GM18951 (cell line): ENCODE measurements around the gene KIAA0319L.
A peak's percentile ranks its signal among the peaks of the same experiment; 100 is the strongest.

Experiments used
- POLR2A ChIP-seq: IDR thresholded peaks from 4 replicates; pipeline ENCODE4 v1.6.1; 2011; ENCODE audit warnings: mild to moderate bottlenecking; ENCODE audit not compliant: insufficient read length, insufficient read depth; ENCODE audit errors: extremely low read depth
- in situ Hi-C: fragments of 300-500 bp; cut with MboI; formaldehyde crosslinking; loops from one replicate; pipeline ENCODE4 v1.12.0; 2022; ENCODE audit warnings: low sequenced_read_pairs, mixed read lengths, inconsistent platforms; ENCODE audit not compliant: unreplicated experiment

The KIAA0319L gene

DNA sequence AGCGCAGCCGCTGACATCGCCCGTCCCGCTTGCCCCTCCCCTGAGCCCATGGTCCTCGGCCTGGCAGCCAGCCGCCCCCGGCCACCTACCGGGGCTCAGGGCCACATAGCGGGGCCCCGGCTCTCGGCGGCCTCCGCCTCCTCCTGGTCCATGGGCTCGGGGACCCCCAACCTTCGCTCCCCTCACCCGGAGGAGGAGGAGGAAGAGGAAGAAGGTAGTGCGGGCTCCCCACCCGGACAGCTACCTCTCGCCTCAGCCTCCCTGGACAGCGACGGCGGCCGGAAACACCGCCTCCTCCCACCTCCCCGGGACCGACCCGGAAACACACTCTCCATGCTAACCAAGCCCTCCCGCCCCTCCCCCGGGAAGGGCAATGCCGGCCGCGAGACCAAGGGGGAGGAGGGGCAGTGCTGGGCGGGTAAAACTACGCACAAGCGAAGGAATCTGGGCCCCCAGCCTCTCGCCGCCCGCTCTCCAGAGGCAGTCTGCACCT, at the start of gene KIAA0319L:
KIAA0319L (minus strand) TSS at position 286 of the 493 bp plus-strand sequence. CDS start 2,912 bp downstream, outside the sequence.
- in situ Hi-C loops = no loop called here
- TF ChIP-seq POLR2A = peak; percentile 40

DNA sequence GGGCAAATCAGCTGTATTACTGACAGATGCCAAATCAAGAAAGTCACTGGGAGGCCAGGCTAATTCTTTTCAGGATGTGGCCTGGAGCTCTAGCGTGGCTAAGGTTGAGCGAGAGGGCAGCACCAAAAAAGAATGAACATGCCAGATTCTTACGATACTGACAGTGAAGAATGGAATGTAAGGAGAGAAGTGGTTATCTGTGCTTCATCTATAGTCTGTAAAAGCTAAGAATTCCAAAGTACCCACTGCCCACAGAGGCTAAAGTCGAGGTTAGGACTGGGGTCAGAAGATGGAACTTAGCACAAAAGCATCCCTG, 48.6 kb upstream of the KIAA0319L start:
- in situ Hi-C loops = no loop called here

DNA sequence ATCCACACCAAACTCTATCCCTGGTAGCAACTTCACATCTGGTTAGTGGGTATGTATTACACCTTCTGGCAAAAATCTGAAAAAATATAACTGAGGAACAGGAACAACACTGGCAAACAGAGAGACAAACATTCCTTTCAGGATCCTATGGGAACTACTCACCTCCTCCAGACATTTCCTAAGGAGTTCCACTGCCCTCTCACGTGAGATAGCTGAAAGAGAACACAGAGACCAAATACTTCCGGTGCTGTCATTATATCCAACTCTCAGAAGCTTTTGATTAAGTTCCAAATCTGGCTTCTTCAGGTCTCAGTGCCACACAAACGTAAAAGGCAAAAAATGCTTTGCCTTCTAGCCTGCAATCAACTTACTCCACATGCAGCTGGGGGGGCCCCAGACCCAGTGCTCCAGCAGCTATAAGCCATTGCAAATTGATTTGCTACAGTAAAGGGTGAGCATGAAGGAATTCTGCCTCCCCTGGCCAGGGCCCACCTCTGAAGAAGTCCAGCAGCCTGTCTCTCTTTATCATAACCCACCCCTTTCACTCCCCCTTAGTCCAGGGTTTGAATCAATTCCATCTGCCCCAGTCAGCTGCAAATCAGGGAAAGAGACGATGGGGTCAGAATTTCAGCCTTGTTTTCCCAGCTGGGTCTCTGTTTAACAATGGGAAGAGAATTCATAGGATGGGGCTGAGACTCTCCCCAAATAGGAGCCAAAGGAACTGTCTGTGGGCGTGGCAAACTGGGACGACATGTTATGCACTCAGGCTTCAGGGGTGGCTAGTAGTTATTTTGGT, 48.1 kb upstream of the KIAA0319L start:
- TF ChIP-seq POLR2A = no peak
- in situ Hi-C loops = no loop called here

More for the DNA sequence above, 48.6 kb upstream of the KIAA0319L start:
- TF ChIP-seq POLR2A = no peak

DNA sequence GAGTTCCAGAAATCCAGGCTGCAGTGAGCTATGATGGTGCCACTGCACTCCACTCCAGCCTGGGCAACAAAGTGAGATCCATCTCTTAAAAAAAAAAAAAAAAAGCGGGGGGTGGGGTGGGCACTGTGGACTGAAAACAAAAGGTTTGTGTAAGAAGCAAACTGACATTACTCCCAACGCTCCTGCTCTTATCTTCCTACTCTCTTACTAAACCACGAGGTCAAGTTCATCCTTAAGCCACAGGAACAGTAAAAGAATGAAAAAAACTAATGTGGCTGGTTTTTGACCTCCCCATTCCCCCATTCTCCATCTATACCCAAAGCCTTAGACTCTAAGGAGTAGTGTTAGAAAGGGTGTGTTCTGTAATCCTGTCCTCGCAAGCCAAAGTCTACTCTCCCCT, 46.7 kb upstream of the KIAA0319L start:
- in situ Hi-C loops = no loop called here
- no peak for TF ChIP-seq POLR2A

DNA sequence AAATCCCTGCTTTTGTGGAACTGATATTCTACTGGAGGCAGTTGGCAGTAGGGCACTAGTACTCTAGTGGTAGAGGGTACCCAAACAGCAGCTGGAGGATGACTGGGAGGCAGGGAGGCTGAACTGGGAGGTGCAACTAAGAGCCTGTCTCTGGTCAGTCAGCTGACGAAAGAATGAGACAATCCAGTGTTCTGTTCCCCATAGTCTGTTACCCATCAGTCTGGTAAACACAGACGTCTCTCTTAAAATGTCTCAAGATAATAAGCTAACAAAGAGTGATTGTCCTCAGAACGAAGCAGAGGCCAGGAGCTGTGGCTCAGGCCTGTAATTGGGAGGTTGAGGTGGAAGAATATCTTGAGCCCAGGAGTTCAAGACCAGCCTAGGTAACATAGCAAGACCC, 46.3 kb upstream of the KIAA0319L start:
- TF ChIP-seq POLR2A = no peak
- in situ Hi-C loops = no loop called here

DNA sequence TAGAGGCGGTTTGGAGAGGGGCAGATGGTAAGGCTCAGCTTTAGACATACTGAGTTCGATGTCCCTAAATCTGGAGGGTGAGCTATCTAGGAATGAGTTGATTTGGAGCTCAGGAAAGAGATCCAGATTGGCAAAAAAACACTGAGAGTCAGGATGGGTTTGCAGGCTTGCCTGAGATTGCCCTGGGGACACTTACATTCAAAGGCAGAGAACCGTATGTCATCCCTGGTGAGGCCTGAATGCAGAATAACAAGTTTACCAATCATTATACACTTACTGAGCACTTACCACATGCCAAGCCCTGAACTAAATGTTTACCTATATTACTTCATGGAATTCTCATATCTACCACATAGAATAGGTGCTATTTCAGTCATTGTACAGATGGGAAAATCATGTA, 43.4 kb upstream of the KIAA0319L start:
- in situ Hi-C loops = no loop called here
- no peak for TF ChIP-seq POLR2A

DNA sequence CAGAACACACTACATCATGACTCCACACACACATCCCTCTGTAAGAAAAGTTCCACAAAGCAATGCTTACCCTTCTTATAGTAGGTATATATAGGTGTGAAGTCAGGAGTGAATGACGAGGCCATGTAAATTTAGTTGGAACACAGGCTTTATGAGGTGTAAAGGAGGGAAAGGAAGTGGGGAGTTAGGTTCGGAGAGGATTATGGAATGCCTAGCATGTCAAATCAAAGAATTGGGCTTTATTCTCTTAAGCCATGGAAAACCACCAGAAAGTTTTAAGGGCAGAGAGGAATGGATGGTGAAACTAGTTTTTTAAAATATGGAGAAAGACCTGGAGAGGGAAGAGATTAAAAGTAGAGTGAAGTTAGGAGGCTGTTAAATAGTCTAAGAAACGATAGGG, 42.2 kb upstream of the KIAA0319L start:
- no peak for TF ChIP-seq POLR2A

DNA sequence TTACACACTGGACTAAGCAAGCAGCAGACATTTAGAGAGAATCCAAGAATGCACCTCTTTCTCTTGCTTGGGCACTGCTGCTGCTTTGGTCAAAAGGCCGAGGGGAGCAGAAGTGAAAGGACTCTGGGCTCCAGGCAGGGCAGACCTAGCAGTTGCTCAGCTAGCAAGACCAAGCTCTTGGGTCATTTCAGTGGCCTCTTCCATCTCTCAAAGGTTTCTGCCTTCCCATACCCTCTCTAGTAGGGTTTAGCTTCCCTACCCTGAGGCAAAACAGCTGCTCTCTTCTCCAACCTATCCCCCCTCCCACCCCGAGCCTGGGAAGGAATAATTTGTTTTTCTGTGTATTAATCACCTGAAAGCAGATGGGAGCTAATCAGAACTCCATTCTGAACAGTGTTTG, 41.7 kb upstream of the KIAA0319L start:
- in situ Hi-C loops = no loop called here
- no peak for TF ChIP-seq POLR2A

More for the DNA sequence above, 42.2 kb upstream of the KIAA0319L start:
- in situ Hi-C loops = no loop called here

DNA sequence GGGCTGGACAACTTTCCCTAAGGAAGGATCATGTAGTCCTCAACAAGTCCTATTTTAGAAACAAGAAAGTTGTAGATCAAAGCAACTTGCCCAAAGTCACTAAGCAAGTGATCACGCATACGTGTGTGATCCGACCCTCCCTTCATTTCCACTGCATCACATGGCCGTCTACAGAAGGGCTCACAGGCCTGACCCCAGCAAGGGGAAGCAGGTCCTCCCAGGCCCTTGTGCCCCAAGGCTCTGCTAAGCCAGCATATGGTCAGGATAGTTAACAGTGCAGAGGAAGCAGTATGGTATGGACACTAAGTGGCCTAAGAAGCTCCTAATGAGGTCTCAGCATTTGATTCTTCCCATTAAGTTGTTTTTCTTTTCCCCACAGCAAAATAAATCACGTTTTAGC, 40.7 kb upstream of the KIAA0319L start:
- in situ Hi-C loops = no loop called here

DNA sequence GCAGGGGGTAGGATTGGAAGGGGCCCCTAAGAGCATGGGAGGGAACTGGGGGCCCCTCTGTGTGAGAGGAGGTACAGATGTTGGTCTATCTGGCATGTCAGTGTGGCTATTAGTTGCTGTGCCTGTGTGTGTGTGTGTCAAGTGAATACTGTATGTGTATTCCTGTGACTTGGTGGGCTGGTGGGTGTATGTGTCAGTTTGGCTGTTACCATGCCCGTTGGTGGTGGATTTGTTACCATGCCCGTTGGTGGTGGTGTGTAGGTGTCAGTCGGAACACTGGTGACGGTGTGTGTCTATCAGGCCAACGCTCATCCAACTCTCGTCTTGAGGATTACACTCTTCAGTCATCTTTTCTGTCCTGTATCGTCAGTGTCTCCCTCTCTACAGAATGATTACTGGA, 38.5 kb upstream of the KIAA0319L start:
- TF ChIP-seq POLR2A = no peak
- in situ Hi-C loops = no loop called here

More for the DNA sequence above, 40.7 kb upstream of the KIAA0319L start:
- TF ChIP-seq POLR2A = no peak

DNA sequence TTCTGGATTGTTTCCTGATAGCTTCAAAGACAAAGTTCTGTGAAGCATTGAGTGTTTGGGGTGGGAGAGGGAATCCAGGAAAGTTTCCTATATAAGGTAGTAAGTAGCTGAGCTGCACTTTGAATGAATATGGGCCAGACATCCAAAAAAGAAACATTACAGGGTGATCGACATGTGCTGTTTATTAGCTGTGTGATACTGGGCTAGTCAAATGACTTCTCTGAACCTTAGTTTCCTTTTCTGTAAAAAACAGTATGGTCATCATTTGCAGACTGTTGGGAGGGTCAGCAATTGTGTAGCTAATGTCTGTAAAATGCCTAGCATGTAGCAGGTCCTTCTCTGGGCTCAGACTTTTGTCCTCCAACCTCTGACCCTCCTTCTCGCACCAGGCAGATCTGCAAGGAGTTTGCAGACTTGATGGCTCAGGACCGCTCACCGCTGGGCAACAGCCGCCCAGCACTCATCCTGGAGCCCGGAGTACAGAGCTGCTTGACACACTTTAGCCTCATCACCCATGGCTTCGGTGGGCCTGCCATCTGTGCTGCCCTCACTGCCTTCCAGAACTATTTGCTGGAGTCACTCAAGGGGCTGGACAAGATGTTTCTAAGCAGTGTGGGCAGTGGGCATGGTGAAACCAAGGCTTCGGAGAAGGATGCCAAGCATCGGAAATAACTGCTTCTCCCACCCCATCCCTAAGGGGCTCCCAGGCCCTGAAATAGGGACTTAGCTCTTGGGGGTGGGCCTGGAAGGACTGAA, 37.0 kb upstream of the KIAA0319L start:
- in situ Hi-C loops = no loop called here
- TF ChIP-seq POLR2A = no peak

DNA sequence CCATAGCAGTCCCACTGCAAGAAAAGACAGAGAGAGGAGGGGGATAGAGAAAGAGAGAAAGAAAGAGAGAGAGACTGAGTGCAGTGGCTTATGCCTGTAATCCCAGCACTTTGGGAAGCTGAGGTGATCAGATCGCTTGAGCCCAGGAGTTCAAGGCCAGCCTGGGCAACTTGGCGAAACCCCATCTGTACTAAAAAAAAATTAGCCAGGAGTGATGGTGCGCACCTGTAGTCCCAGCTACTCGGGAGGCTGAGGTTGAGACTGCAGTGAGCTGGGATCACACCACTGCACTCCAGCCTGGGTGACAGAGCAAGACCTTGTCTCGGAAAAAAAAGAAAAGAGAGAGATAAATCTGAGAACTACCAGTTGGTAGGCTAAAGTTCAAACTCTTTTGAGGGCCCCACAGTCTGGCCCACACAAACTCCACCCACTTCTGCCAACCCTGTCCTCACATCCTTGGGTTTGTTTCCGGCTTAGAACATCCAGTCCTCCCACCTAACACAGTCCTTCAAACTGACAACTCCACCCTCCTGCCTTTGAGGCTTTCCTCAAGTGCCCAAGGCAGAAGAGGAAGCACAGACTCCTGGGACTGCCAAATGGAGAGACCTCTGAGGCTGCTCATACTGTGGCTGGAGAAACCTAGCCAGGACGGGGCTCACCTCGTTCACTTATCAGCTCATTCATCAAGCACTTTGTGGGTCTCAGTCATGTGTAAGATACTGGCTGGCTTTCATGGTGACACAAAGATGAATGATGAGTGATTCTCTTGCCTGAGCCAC, 36.0 kb upstream of the KIAA0319L start:
- in situ Hi-C loops = no loop called here
- TF ChIP-seq POLR2A = no peak

DNA sequence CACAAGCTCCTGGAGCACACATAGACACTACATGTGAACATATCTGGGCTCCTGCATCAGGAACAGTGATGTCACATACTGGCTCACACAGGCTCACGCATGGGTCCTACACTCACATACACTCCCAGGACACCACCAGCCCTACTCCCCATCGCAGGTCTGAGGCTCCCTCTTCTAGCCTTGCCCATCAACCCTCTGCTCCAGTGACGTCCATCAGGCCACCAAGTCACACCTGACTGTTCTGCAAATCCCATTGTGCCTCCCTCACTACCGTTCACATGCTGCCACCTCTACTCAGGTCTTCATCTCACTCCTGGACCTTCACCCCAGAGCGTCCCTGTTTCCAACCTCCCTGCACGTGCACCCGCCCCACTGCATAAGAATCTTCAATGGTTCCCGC, 34.0 kb upstream of the KIAA0319L start:
- in situ Hi-C loops = no loop called here
- TF ChIP-seq POLR2A = no peak
